Measurements from ENCODE around the gene CZIB.

The CZIB gene

DNA sequence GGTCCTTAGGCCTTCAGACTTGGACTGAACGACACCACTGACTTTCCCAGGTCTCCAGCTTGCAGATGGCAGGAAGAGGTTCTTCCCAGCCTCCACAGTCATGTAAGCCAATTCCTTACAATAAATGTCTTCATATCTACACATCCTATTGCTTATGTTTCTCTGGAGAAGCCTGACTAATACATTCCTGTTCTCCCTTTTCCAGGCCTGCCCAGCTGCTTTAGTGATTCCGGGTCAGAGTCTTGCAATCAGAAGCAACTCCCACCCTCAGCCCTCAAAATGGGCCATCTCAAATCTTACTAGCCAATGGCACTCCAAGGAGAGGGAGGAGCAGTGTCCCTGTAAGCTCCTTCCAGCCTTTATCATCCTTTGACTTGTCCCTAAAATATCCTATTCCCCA lies 40.2 kb downstream of the CZIB start:
- H3K9me3 ChIP-seq (ENCODE audit: low read length) = no peaks in the 10 kb centered on the region
- no peak overlapping the region for H3K4me2 ChIP-seq (ENCODE audit: low read length)
- H3F3A ChIP-seq (ENCODE audit: insufficient read depth, low read length) = no peaks in the 10 kb centered on the region
- H4K20me1 ChIP-seq (ENCODE audit: insufficient read depth, low read length) = no peaks in the 10 kb centered on the region
- no peaks in the 10 kb centered on the region for H3K4me1 ChIP-seq (ENCODE audit: insufficient read depth, low read length, severe bottlenecking)
- no peaks in the 10 kb centered on the region for H3K79me2 ChIP-seq (ENCODE audit: insufficient read depth, low read length)
- no peak overlapping the region for H3K9ac ChIP-seq (ENCODE audit: low read length)
- H2AFZ ChIP-seq (ENCODE audit: low read length) = no peak overlapping the region
- H3K27me3 ChIP-seq (ENCODE audit: insufficient read depth, low read length) = peaks cover 11% of the 10 kb centered on the region; the same call in 1 of the 2 replicates
- H3K27ac ChIP-seq (ENCODE audit: low read depth, low read length, poor library complexity, severe bottlenecking) = no peak overlapping the region
- TF ChIP-seq EZH2 (IDR thresholded peaks at IDR 0.05; ENCODE audit: borderline replicate concordance, low read length) = no peak
- TF ChIP-seq, protein P1, sequence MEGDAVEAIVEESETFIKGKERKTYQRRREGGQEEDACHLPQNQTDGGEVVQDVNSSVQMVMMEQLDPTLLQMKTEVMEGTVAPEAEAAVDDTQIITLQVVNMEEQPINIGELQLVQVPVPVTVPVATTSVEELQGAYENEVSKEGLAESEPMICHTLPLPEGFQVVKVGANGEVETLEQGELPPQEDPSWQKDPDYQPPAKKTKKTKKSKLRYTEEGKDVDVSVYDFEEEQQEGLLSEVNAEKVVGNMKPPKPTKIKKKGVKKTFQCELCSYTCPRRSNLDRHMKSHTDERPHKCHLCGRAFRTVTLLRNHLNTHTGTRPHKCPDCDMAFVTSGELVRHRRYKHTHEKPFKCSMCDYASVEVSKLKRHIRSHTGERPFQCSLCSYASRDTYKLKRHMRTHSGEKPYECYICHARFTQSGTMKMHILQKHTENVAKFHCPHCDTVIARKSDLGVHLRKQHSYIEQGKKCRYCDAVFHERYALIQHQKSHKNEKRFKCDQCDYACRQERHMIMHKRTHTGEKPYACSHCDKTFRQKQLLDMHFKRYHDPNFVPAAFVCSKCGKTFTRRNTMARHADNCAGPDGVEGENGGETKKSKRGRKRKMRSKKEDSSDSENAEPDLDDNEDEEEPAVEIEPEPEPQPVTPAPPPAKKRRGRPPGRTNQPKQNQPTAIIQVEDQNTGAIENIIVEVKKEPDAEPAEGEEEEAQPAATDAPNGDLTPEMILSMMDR (IDR thresholded peaks at IDR 0.05; ENCODE audit: low read length) = no peak
- no peaks in the 10 kb centered on the region for H3K36me3 ChIP-seq (ENCODE audit: insufficient read depth, low read length)
- H3K4me3 ChIP-seq (ENCODE audit: low read depth, low read length, poor library complexity, severe bottlenecking) = no peak overlapping the region
- no peaks in the 10 kb centered on the region for H3K9me2 ChIP-seq (ENCODE audit: low read depth, low read length)

DNA sequence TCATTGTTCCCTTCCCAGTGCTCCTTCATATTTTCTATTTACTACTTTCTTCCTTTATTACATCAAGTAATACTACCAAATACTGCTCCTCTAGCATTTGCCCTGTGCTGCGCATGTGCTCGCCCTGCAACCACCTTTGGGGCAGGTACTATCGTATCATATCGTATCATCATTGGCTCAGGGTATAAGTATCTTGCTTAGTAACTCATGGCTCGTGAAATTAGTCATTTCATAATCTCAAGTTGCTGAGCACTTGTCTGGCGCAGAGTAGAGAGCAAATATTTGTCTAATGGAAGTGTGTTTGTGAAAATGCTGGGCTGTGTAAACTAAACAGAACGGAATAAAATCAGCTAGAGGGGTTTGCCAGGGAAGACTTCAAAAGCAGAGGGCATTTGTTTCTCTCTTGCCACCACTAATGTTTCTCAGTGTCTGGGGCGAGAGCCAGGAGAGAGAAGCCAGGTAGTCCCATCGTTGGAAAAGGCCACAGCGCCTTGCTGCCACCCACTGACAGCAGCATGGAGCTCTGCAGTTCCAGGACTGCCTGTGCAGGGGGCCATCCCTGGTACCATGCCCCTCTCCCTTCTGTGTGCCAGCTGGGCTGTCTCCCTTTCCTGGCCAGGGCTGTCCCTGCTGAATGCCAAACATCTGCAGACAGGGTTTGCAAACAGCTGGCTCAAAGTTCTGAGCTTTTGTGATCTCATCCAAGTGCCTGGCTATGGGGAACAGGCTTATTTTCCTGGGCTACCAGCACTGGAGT lies 43.8 kb downstream of the CZIB start:
- Histone ChIP-seq H3K4me1 (ENCODE audit: insufficient read depth, low read length, severe bottlenecking) (peaks cover 5% of the 10 kb centered on the region), H3K9me3 (ENCODE audit: low read length) (no peaks in the 10 kb centered on the region), H3K9ac (ENCODE audit: low read length) (no peak overlapping the region), H3K27me3 (ENCODE audit: insufficient read depth, low read length) (peaks cover 11% of the 10 kb centered on the region; the same call in 1 of the 2 replicates), H4K20me1 (ENCODE audit: insufficient read depth, low read length) (no peaks in the 10 kb centered on the region), H3K36me3 (ENCODE audit: insufficient read depth, low read length) (no peaks in the 10 kb centered on the region), H3K9me2 (ENCODE audit: low read depth, low read length) (no peaks in the 10 kb centered on the region), H3K27ac (ENCODE audit: low read depth, low read length, poor library complexity, severe bottlenecking) (no peak overlapping the region), H3K79me2 (ENCODE audit: insufficient read depth, low read length) (no peaks in the 10 kb centered on the region), H3K4me2 (ENCODE audit: low read length) (no peak overlapping the region), H3K4me3 (ENCODE audit: low read depth, low read length, poor library complexity, severe bottlenecking) (no peak overlapping the region), H2AFZ (ENCODE audit: low read length) (no peak overlapping the region), H3F3A (ENCODE audit: insufficient read depth, low read length) (no peaks in the 10 kb centered on the region)
- no peak for TF ChIP-seq EZH2 (IDR thresholded peaks at IDR 0.05; ENCODE audit: borderline replicate concordance, low read length)
- TF ChIP-seq, protein P1 (IDR thresholded peaks at IDR 0.05; ENCODE audit: low read length) = no peak

DNA sequence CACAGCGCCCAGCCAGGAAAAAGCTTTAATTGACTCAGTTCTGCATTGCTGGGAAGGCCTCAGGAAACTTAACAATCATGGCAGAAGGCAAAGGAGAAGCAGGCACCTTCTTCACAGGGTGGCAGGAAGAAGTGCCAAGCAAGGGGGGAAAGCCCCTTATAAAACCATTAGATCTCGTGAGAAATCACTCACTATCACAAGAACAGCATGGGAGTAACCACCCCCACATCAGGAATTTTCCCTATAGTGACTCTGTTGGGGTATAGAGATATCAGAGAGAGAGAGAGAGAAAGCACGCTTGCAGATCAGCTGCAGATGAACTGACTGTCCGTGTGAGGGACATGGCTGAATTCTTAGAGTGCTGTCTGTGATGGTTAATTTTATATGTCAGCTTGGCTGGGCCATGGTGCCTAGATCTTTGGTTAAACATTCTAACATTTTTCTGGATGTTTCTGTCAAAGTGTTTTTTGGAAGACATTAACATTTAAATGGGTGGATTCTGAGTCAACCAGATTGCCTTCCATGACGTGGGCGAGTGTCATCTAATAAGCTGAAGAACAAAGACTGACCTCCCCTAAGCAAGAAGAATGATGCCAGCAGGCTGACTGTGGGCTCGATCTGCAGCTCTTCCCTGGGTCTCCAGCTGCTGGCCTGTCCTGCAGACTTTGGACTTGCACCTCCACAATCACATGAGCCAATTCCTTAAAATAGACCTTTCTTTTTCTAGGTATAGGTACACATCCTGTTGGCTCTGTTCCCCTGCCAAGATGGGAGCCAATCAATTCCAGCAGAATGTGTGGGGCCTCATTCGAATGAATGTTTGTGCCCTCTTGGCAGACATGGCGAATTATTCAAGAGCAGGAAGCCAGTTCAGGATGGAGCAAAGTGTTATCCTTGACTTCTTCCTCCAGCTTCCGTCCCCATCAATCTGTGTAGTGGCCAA lies 45.2 kb downstream of the CZIB start:
- no peak overlapping the region for H3K4me2 ChIP-seq (ENCODE audit: low read length)
- H3F3A ChIP-seq (ENCODE audit: insufficient read depth, low read length) = no peaks in the 10 kb centered on the region
- no peaks in the 10 kb centered on the region for H3K9me2 ChIP-seq (ENCODE audit: low read depth, low read length)
- H4K20me1 ChIP-seq (ENCODE audit: insufficient read depth, low read length) = no peaks in the 10 kb centered on the region
- no peaks in the 10 kb centered on the region for H3K9me3 ChIP-seq (ENCODE audit: low read length)
- H3K27ac ChIP-seq (ENCODE audit: low read depth, low read length, poor library complexity, severe bottlenecking) = no peak overlapping the region
- H3K9ac ChIP-seq (ENCODE audit: low read length) = no peak overlapping the region
- peaks cover 5% of the 10 kb centered on the region for H3K4me1 ChIP-seq (ENCODE audit: insufficient read depth, low read length, severe bottlenecking)
- H3K4me3 ChIP-seq (ENCODE audit: low read depth, low read length, poor library complexity, severe bottlenecking) = no peak overlapping the region
- no peak overlapping the region for H2AFZ ChIP-seq (ENCODE audit: low read length)
- 0 out of 2 replicates have a peak, but pooled peaks cover 5% of the 10 kb centered on the region for H3K27me3 ChIP-seq (ENCODE audit: insufficient read depth, low read length)
- H3K36me3 ChIP-seq (ENCODE audit: insufficient read depth, low read length) = no peaks in the 10 kb centered on the region
- TF ChIP-seq, protein P1 (IDR thresholded peaks at IDR 0.05; ENCODE audit: low read length) = no peak
- TF ChIP-seq EZH2 (IDR thresholded peaks at IDR 0.05; ENCODE audit: borderline replicate concordance, low read length) = no peak
- no peaks in the 10 kb centered on the region for H3K79me2 ChIP-seq (ENCODE audit: insufficient read depth, low read length)

Measured in OCI-LY1 (cell line).